Measurements from ENCODE around the gene POLD2.

Gene POLD2

DNA sequence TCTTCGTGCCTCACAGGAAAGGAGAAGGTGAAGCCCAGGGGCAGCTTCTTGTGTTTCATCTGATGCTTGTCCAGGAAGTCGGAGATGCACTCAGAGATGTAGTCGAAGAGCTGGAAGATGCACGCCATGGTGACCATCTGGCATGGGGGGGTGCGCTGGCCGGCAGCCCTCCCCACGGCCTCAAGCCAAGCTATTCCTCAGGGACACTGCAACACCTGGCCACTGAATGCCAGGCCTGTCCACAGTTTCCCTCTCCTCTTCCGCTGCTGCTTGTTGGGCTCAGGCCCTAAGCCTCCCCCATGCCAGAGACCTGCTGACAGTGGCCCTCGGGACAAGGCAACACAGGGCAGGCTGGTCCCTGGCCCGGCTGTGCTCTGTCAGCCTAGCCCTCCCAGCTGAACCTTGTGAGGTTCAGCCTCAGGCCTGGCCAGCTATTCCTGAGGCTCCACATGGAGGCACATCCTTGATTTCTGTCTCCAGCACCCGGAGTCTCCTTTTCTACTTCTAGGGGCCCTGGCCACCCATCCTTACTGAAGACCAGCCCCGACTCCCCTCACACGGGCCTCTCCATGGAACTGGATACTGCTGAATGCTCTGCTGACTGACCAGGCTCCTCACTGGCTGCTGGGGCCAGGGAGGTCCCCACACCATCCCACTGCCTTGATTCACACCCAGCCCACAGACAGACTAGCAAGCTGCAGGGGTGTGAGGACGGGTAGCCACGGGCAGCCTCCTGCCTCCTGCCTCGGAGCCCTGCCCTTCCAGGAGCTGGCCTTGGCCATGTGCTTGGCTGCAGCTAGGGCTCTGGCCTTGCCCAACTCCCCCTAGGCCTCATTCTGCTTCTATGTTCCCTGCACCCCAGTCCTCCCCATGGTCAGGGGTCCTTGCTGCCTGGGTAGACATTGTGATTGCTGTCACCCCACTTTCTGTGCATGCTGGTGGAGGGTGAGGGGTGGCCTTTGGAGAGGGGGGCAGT, 27.9 kb upstream of the POLD2 start:
- Histone ChIP-seq H3K4me2 (ENCODE audit: low read length) (no peak overlapping the region), H3K4me3 (ENCODE audit: low read length) (no peak overlapping the region), H4K20me1 (ENCODE audit: control insufficient read depth, insufficient read depth, low read depth, low read length) (no peaks in the 10 kb centered on the region), H3F3A (ENCODE audit: control insufficient read depth, insufficient read depth) (no peaks in the 10 kb centered on the region), H3K9me2 (replicated peaks; ENCODE audit: control insufficient read depth, low read length) (no peaks in the 10 kb centered on the region), H3K9me3 (ENCODE audit: control insufficient read depth, insufficient read depth, low read length) (no peaks in the 10 kb centered on the region), H3K27ac (ENCODE audit: low read depth, low read length) (no peak overlapping the region), H3K79me2 (ENCODE audit: control insufficient read depth, low read length) (no peaks in the 10 kb centered on the region), H3K4me1 (ENCODE audit: control insufficient read depth, low read length) (no peaks in the 10 kb centered on the region), H3K27me3 (ENCODE audit: control insufficient read depth, low read length) (peaks cover 5% of the 10 kb centered on the region; the same call in 1 of the 2 replicates), H3K36me3 (ENCODE audit: control insufficient read depth, low read length) (no peaks in the 10 kb centered on the region)
- TF ChIP-seq CTCF (IDR thresholded peaks at IDR 0.05; ENCODE audit: low read depth, low read length, poor library complexity, severe bottlenecking) (no peak), EZH2phosphoT487 (IDR thresholded peaks at IDR 0.05; ENCODE audit: borderline replicate concordance, low read length) (no peak)

DNA sequence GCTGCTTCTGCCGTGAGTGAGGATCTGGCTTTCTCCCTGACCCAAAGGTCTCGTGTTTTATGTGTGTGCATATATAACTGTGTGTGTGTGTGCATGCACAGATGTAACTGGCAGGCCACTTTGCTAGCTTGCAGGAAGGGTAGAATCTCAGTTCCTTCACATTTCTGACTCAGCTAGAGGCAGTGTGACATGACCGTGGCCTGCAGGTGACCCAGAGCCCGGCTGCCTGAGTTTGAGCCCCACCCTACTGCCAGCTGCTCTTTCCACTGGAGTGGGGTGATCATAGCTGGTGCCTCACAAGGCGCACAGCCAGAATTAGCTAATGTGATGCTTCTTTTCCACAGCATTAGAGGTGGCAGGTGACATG, 27.1 kb upstream of the POLD2 start:
- H3K27ac ChIP-seq (ENCODE audit: low read depth, low read length), result no peak overlapping the region
- no peak overlapping the region for H3K4me2 ChIP-seq (ENCODE audit: low read length)
- H3K9me2 ChIP-seq (replicated peaks; ENCODE audit: control insufficient read depth, low read length), result no peaks in the 10 kb centered on the region
- H4K20me1 ChIP-seq (ENCODE audit: control insufficient read depth, insufficient read depth, low read depth, low read length), result no peaks in the 10 kb centered on the region
- H3K9me3 ChIP-seq (ENCODE audit: control insufficient read depth, insufficient read depth, low read length), result no peaks in the 10 kb centered on the region
- H3K27me3 ChIP-seq (ENCODE audit: control insufficient read depth, low read length), result peaks cover 5% of the 10 kb centered on the region; the same call in 1 of the 2 replicates
- no peaks in the 10 kb centered on the region for H3K79me2 ChIP-seq (ENCODE audit: control insufficient read depth, low read length)
- TF ChIP-seq CTCF (IDR thresholded peaks at IDR 0.05; ENCODE audit: low read depth, low read length, poor library complexity, severe bottlenecking) (no peak), EZH2phosphoT487 (IDR thresholded peaks at IDR 0.05; ENCODE audit: borderline replicate concordance, low read length) (no peak)
- H3K4me3 ChIP-seq (ENCODE audit: low read length), result no peak overlapping the region
- no peaks in the 10 kb centered on the region for H3F3A ChIP-seq (ENCODE audit: control insufficient read depth, insufficient read depth)
- H3K36me3 ChIP-seq (ENCODE audit: control insufficient read depth, low read length), result no peaks in the 10 kb centered on the region
- no peaks in the 10 kb centered on the region for H3K4me1 ChIP-seq (ENCODE audit: control insufficient read depth, low read length)

GRCh38 chr7:44149571-44150465, 26.5 kb upstream of the POLD2 start:
- no peaks in the 10 kb centered on the region for H3F3A ChIP-seq (ENCODE audit: control insufficient read depth, insufficient read depth)
- no peak overlapping the region for H3K4me3 ChIP-seq (ENCODE audit: low read length)
- no peaks in the 10 kb centered on the region for H3K9me3 ChIP-seq (ENCODE audit: control insufficient read depth, insufficient read depth, low read length)
- no peaks in the 10 kb centered on the region for H3K9me2 ChIP-seq (replicated peaks; ENCODE audit: control insufficient read depth, low read length)
- no peaks in the 10 kb centered on the region for H3K36me3 ChIP-seq (ENCODE audit: control insufficient read depth, low read length)
- TF ChIP-seq EZH2phosphoT487 (IDR thresholded peaks at IDR 0.05; ENCODE audit: borderline replicate concordance, low read length) (no peak), CTCF (IDR thresholded peaks at IDR 0.05; ENCODE audit: low read depth, low read length, poor library complexity, severe bottlenecking) (no peak)
- no peaks in the 10 kb centered on the region for H3K4me1 ChIP-seq (ENCODE audit: control insufficient read depth, low read length)
- H3K27ac ChIP-seq (ENCODE audit: low read depth, low read length), result no peak overlapping the region
- H4K20me1 ChIP-seq (ENCODE audit: control insufficient read depth, insufficient read depth, low read depth, low read length), result no peaks in the 10 kb centered on the region
- H3K27me3 ChIP-seq (ENCODE audit: control insufficient read depth, low read length), result peaks cover 3% of the 10 kb centered on the region; the same call in 1 of the 2 replicates
- no peak overlapping the region for H3K4me2 ChIP-seq (ENCODE audit: low read length)
- H3K79me2 ChIP-seq (ENCODE audit: control insufficient read depth, low read length), result no peaks in the 10 kb centered on the region

Data from DOHH2 (cell line).